H1 (cell line): Measurements from ENCODE around the gene SLC22A23. TPM values are rescaled to one million over a fixed set of nuclear protein-coding genes. Genes with fewer than 3 reads are reported as not detected.

Source experiments
- CTCF ChIA-PET: fragments of 300-600 bp; sonication (Branson Sonifier 250); formaldehyde crosslinking; loops from one replicate; lab custom pipeline; 2021; ENCODE audit not compliant: partially characterized antibody; lab: Charles Lee
- POLR2A ChIA-PET: fragments of 300-600 bp; sonication (Branson Sonifier 250); formaldehyde crosslinking; loops from one replicate; lab custom pipeline; 2021; ENCODE audit warnings: inconsistent platforms; ENCODE audit not compliant: partially characterized antibody; lab: Charles Lee
- DNase-seq, 2 experiments: peaks; one replicate each; pipeline versions ENCODE4 v3.0.0 to v3.0.0-alpha.2; 2010 to 2022; ENCODE audit warnings: low spot score in 2 of 2, low read depth in 1 of 2, mixed read lengths in 1 of 2
- FAIRE-seq: peaks from 2 replicates; lab custom pipeline; 2011; peaks lifted over from hg19 to GRCh38; lab: Jason Lieb, UNC
- H2AFZ ChIP-seq: 2 replicates; pipeline ENCODE4 v1.8.1; 2012; ENCODE audit warnings: low read length, inconsistent platforms
- H2AK5ac ChIP-seq: 2 replicates; pipeline ENCODE4 v1.6.1; 2013; ENCODE audit warnings: low read depth, low read length
- H2BK120ac ChIP-seq: replicated peaks from 2 replicates; pipeline ENCODE3; 2013; ENCODE audit warnings: low read depth, low read length, inconsistent platforms
- H2BK12ac ChIP-seq: 2 replicates; pipeline ENCODE4 v1.6.1; 2013; ENCODE audit warnings: low read depth, low read length
- H2BK15ac ChIP-seq: 2 replicates; pipeline ENCODE4 v1.6.1; 2013; ENCODE audit warnings: low read length
- H2BK20ac ChIP-seq: 2 replicates; pipeline ENCODE4 v1.6.1; 2013; ENCODE audit warnings: low read length
- H2BK5ac ChIP-seq: 2 replicates; pipeline ENCODE4 v1.6.1; 2013; ENCODE audit warnings: low read depth, low read length
- H3K14ac ChIP-seq: 2 replicates; pipeline ENCODE4 v1.6.1; 2013; ENCODE audit warnings: inconsistent platforms; ENCODE audit not compliant: insufficient read length
- H3K18ac ChIP-seq: 2 replicates; pipeline ENCODE4 v1.6.1; 2013; ENCODE audit warnings: low read length; ENCODE audit errors: extremely low read depth
- H3K23ac ChIP-seq: 2 replicates; pipeline ENCODE4 v1.6.1; 2013; ENCODE audit warnings: inconsistent platforms; ENCODE audit not compliant: insufficient read length
- H3K23me2 ChIP-seq: 2 replicates; pipeline ENCODE4 v1.6.1; 2013; ENCODE audit warnings: low read depth, low read length
- H3K27ac ChIP-seq: 2 replicates; pipeline ENCODE4 v1.6.1; 2011; ENCODE audit warnings: low read depth, low read length, inconsistent platforms
- H3K27me3 ChIP-seq, 4 experiments: replicated peaks in 1 of 4; 1 replicate in 1 of 4; 2 replicates in 3 of 4; pipeline versions ENCODE4 v1.6.1 to v1.8.1; 2011 to 2013; ENCODE audit warnings: low read length in 3 of 4, mild to moderate bottlenecking in 3 of 4, inconsistent platforms in 2 of 4, mixed read lengths in 2 of 4, moderate library complexity in 1 of 4; ENCODE audit not compliant: control insufficient read depth in 3 of 4, insufficient read depth in 3 of 4; ENCODE audit errors: extremely low read depth in 1 of 4
- H3K36me3 ChIP-seq, 4 experiments: 2 replicates each; pipeline versions ENCODE4 v1.6.1 to v1.8.1; 2011 to 2013; ENCODE audit warnings: mild to moderate bottlenecking in 4 of 4, low read length in 3 of 4, moderate library complexity in 2 of 4, control low read depth in 1 of 4, inconsistent platforms in 1 of 4; ENCODE audit not compliant: insufficient read depth in 4 of 4, control insufficient read depth in 2 of 4
- H3K4ac ChIP-seq: replicated peaks from 2 replicates; pipeline ENCODE3; 2013; ENCODE audit warnings: low read length, low read depth, mixed read lengths, inconsistent platforms; ENCODE audit not compliant: insufficient read length
- H3K4me1 ChIP-seq, 4 experiments: replicated peaks in 1 of 4; 1 replicate in 1 of 4; 2 replicates in 3 of 4; pipeline versions ENCODE4 v1.6.1 to v1.8.1; 2011 to 2013; ENCODE audit warnings: low read length in 3 of 4, inconsistent platforms in 2 of 4, mixed read lengths in 1 of 4; ENCODE audit not compliant: insufficient read depth in 4 of 4, control insufficient read depth in 3 of 4
- H3K4me2 ChIP-seq, 2 experiments: 2 replicates each; pipeline versions ENCODE4 v1.6.1 to v1.8.1; 2011 to 2013; ENCODE audit warnings: low read depth in 2 of 2, low read length in 2 of 2, control low read depth in 1 of 2, inconsistent platforms in 1 of 2, mild to moderate bottlenecking in 1 of 2; ENCODE audit not compliant: insufficient read depth in 1 of 2
- H3K4me3 ChIP-seq, 4 experiments: fragments of 200-600, 300-600 bp in 1 of 4; sonication (generic), shearing (Covaris generic), sonication (Bioruptor Twin) in 1 of 4; 2 replicates each; pipeline versions ENCODE4 v1.5.1 to v1.8.1; 2011 to 2016; ENCODE audit warnings: low read length in 4 of 4, low read depth in 3 of 4, control low read depth in 2 of 4, inconsistent platforms in 2 of 4, mild to moderate bottlenecking in 2 of 4, mixed read lengths in 1 of 4, moderate library complexity in 1 of 4; ENCODE audit not compliant: insufficient read depth in 2 of 4; ENCODE audit errors: extremely low read depth in 1 of 4
- H3K56ac ChIP-seq: replicated peaks from 2 replicates; pipeline ENCODE3; 2013; ENCODE audit warnings: low read depth, mild to moderate bottlenecking, mixed read lengths, low read length, inconsistent platforms; ENCODE audit not compliant: insufficient read length
- H3K79me1 ChIP-seq: 2 replicates; pipeline ENCODE4 v1.6.1; 2013; ENCODE audit warnings: low read depth, low read length, control low read depth
- H3K79me2 ChIP-seq, 2 experiments: 2 replicates each; pipeline versions ENCODE4 v1.6.1 to v1.8.1; 2012 to 2013; ENCODE audit warnings: low read length in 2 of 2, mild to moderate bottlenecking in 2 of 2, inconsistent platforms in 1 of 2; ENCODE audit not compliant: insufficient read depth in 2 of 2, control insufficient read depth in 1 of 2
- H3K9ac ChIP-seq, 4 experiments: replicated peaks in 1 of 4; 1 replicate in 1 of 4; 2 replicates in 3 of 4; pipeline versions ENCODE4 v1.6.1 to v1.8.1; 2011 to 2013; ENCODE audit warnings: low read depth in 3 of 4, low read length in 3 of 4, control low read depth in 2 of 4, mild to moderate bottlenecking in 2 of 4, moderate library complexity in 2 of 4, inconsistent platforms in 1 of 4; ENCODE audit errors: extremely low read depth in 1 of 4
- H3K9me3 ChIP-seq, 2 experiments: 2 replicates each; pipeline versions ENCODE4 v1.6.1 to v1.8.1; 2012 to 2013; ENCODE audit warnings: mild to moderate bottlenecking in 2 of 2, moderate library complexity in 2 of 2, control low read depth in 1 of 2, inconsistent platforms in 1 of 2, low read depth in 1 of 2, low read length in 1 of 2, mixed read lengths in 1 of 2; ENCODE audit not compliant: insufficient read depth in 2 of 2
- H4K20me1 ChIP-seq, 2 experiments: replicated peaks in 1 of 2; 2 replicates each; pipeline versions ENCODE3 to v1.8.1; 2011 to 2013; ENCODE audit warnings: inconsistent platforms in 2 of 2, low read length in 2 of 2, mild to moderate bottlenecking in 1 of 2; ENCODE audit not compliant: insufficient read depth in 2 of 2, control insufficient read depth in 1 of 2
- H4K5ac ChIP-seq: 2 replicates; pipeline ENCODE4 v1.6.1; 2013; ENCODE audit warnings: low read length, low read depth, mixed read lengths, inconsistent platforms; ENCODE audit not compliant: insufficient read length
- H4K8ac ChIP-seq: 2 replicates; pipeline ENCODE4 v1.8.0; 2013; ENCODE audit warnings: mild to moderate bottlenecking, moderate library complexity, low read length, inconsistent platforms; ENCODE audit not compliant: insufficient read depth; ENCODE audit errors: extremely low read depth
- H4K91ac ChIP-seq: replicated peaks from 2 replicates; pipeline ENCODE3; 2013; ENCODE audit warnings: low read length, mixed read lengths, inconsistent platforms; ENCODE audit not compliant: insufficient read length
- BCL11A ChIP-seq, 2 experiments: IDR thresholded peaks; one replicate each; pipeline ENCODE4 v1.6.1; 2011; ENCODE audit warnings: low read depth in 2 of 2, low read length in 2 of 2, mild to moderate bottlenecking in 2 of 2
- CHD1 ChIP-seq: IDR thresholded peaks from 2 replicates; pipeline ENCODE4 v1.6.1; 2012; ENCODE audit warnings: low read depth, low read length, improper control_type of control experiment
- CREB1 ChIP-seq: IDR thresholded peaks from 2 replicates; pipeline ENCODE4 v1.6.1; 2012; ENCODE audit warnings: inconsistent platforms
- EP300 ChIP-seq, 2 experiments: IDR thresholded peaks; 1 replicate in 1 of 2; 2 replicates in 1 of 2; pipeline ENCODE4 v1.6.1; 2011 to 2012; ENCODE audit warnings: low read depth in 2 of 2, low read length in 2 of 2, mild to moderate bottlenecking in 2 of 2, borderline replicate concordance in 1 of 2, inconsistent platforms in 1 of 2, moderate library complexity in 1 of 2
- EZH2 ChIP-seq: fragments of 200-600 bp; sonication (generic); IDR thresholded peaks from 2 replicates; pipeline ENCODE4 v1.7.1; 2012; ENCODE audit warnings: low read depth, mild to moderate bottlenecking, moderate library complexity, low read length, inconsistent platforms; ENCODE audit not compliant: severe bottlenecking
- GTF2F1 ChIP-seq: IDR thresholded peaks from 2 replicates; pipeline ENCODE4 v1.6.1; 2012; ENCODE audit warnings: low read depth, low read length, improper control_type of control experiment, borderline replicate concordance
- HDAC2 ChIP-seq, 2 experiments: fragments of 300-600 bp in 1 of 2; sonication (generic) in 1 of 2; IDR thresholded peaks; 2 replicates each; pipeline ENCODE4 v1.6.1; 2011 to 2012; ENCODE audit warnings: low read depth in 2 of 2, low read length in 2 of 2, mild to moderate bottlenecking in 2 of 2, moderate library complexity in 2 of 2, borderline replicate concordance in 1 of 2, inconsistent platforms in 1 of 2
- KDM1A ChIP-seq: fragments of 200-600, 300-600 bp; sonication (generic); IDR thresholded peaks from 2 replicates; pipeline ENCODE4 v1.7.1; 2016; ENCODE audit warnings: mild to moderate bottlenecking, low read length, borderline replicate concordance
- POU5F1 ChIP-seq: IDR thresholded peaks from 2 replicates; pipeline ENCODE4 v1.6.1; 2011; ENCODE audit warnings: low read depth, mild to moderate bottlenecking, low read length, moderate library complexity
- RNF2 ChIP-seq: fragments of 200-900, 300-1000 bp; sonication (generic); IDR thresholded peaks from 2 replicates; pipeline ENCODE4 v1.7.1; 2016; ENCODE audit warnings: borderline replicate concordance, low read depth, mild to moderate bottlenecking, antibody characterized with exemption, low read length; ENCODE audit not compliant: poor library complexity, severe bottlenecking; ENCODE audit errors: missing control alignments
- TAF7 ChIP-seq: optimal IDR thresholded peaks from 2 replicates; pipeline ENCODE3; 2011; ENCODE audit warnings: low read depth, mild to moderate bottlenecking, inconsistent platforms, low read length, moderate library complexity, borderline replicate concordance
- TEAD4 ChIP-seq: IDR thresholded peaks from 2 replicates; pipeline ENCODE4 v1.6.1; 2012; ENCODE audit warnings: low read depth, low read length, inconsistent platforms, mixed read lengths
- whole genome bisulfite sequencing, 2 experiments: shearing (Covaris generic) in 1 of 2; methylation state at CpG; one replicate each; pipeline versions ENCODE4 v1.1.6 to v1.1.7; 2013 to 2015; ENCODE audit warnings: low lambda C conversion rate in 2 of 2, mixed read lengths in 2 of 2, inconsistent platforms in 1 of 2, low coverage in 1 of 2, missing lambda C conversion rate in 1 of 2; ENCODE audit not compliant: insufficient replicate concordance in 2 of 2, insufficient coverage in 1 of 2, insufficient read length in 1 of 2; ENCODE audit errors: extremely low coverage in 1 of 2, missing lambda C conversion rate in 1 of 2; 5-methylcytosine and 5-hydroxymethylcytosine counted together
- polyA plus RNA-seq, 7 experiments: library from polyadenylated mRNA; depleted of rRNA in 3 of 7; stranded (reverse) in 5 of 7; unstranded in 2 of 7; fragments of >200 nt in 5 of 7; fragments of 200-250 nt in 2 of 7; gene quantifications; 1 replicate in 5 of 7; 2 replicates in 1 of 7; 4 replicates in 1 of 7; pipeline versions ENCODE4 v1.2.1 to v1.2.3, GENCODE V29; 2011 to 2013; ENCODE audit warnings: missing spikeins in 2 of 7, mixed read lengths in 2 of 7
- total RNA-seq: library from RNA; stranded (reverse); fragmentation: NEBNext Ultra II Directional; extraction: Animal tissue kit (Norgen Biotek cat#: 25700); gene quantifications from 2 replicates; pipeline ENCODE4 v1.2.1, GENCODE V29; 2021

The SLC22A23 gene
- total and polyA plus RNA-seq, 2 of the 8 experiments (the other 6 are each of a cell fraction or from before 2014, with no cell fraction given), result 9.9 to 38.4 TPM

GRCh38 chr6:3233321-3233720, 223.5 kb downstream of the SLC22A23 start:
- Histone ChIP-seq H3K9me3 (no peaks in the 10 kb centered on the region), H4K91ac (no peak overlapping the region), H2BK5ac (no peak overlapping the region), H3K14ac (no peak overlapping the region), H3K23ac (no peak overlapping the region), H4K20me1 (no peaks in the 10 kb centered on the region), H2BK120ac (no peak overlapping the region), H3K4me1 (peaks cover 5 to 17% (median 11%) of the 10 kb centered on the region in 4 experiments), H3K27me3 (peaks cover 0 to 23% (median 19%) of the 10 kb centered on the region in 4 experiments; a peak in 6 of 7 replicates), H3K79me2 (no peaks in the 10 kb centered on the region), H3K9ac (no peak overlapping the region), H3K56ac (no peak overlapping the region), H2AFZ (no peak overlapping the region), H3K79me1 (no peaks in the 10 kb centered on the region; the same call in 1 of the 2 replicates), H3K27ac (no peak overlapping the region), H3K23me2 (peaks cover 24% of the 10 kb centered on the region), H3K36me3 (no peaks in the 10 kb centered on the region), H4K5ac (no peak overlapping the region), H2AK5ac (no peak overlapping the region), H3K18ac (no peak overlapping the region), H3K4me2 (no peak overlapping the region; a peak in 2 of 4 replicates), H4K8ac (no peak overlapping the region), H3K4ac (no peak overlapping the region), H2BK15ac (peak overlapping the region; percentile 13; the same call in 1 of the 2 replicates), H2BK20ac (no peak overlapping the region), H2BK12ac (no peak overlapping the region), H3K4me3 (no peak overlapping the region)
- no peak for TF ChIP-seq EP300 (IDR thresholded peaks at IDR 0.05; ENCODE audit: borderline replicate concordance in 1 of 2, low read depth in 2 of 2, low read length in 2 of 2)
- no peak for TF ChIP-seq POU5F1
- TF ChIP-seq HDAC2 (IDR thresholded peaks at IDR 0.05; ENCODE audit: borderline replicate concordance in 1 of 2, low read depth in 2 of 2, low read length in 2 of 2), result no peak
- TF ChIP-seq CREB1, result no peak
- TF ChIP-seq TEAD4, result no peak
- no peak for TF ChIP-seq TAF7
- TF ChIP-seq CHD1, result no peak
- TF ChIP-seq GTF2F1, result no peak
- TF ChIP-seq EZH2, result no peak
- no peak for TF ChIP-seq RNF2
- no peak for TF ChIP-seq KDM1A
- no peak for TF ChIP-seq BCL11A (IDR thresholded peaks at IDR 0.05; ENCODE audit: low read depth in 2 of 2, low read length in 2 of 2)
- no peak for FAIRE-seq
- 90% methylated on average over 3 of the region's 3 CpGs; no CpG with 5 or more reads in 1 of the 2 experiments for WGBS, 2 experiments
- DNase-seq, result no peak
- CTCF ChIA-PET, result interaction anchor here (0.7 to 17.3 kb wide), 2 partner anchors 11 to 18 kb away, joined by 3 to 263 read pairs; no protein-coding TSS in a partner anchor
- POLR2A ChIA-PET, result interaction anchor here (0.6 to 1.5 kb wide), 3 partner anchors 9 to 335 kb away, joined by 3 to 4 read pairs (median 3); no protein-coding TSS in a partner anchor
